DND-41 (cell line): ENCODE data around the gene LRP1.

Experiments used
- ATAC-seq: fragments of 200-7000 bp; cut with Tn5 transposase; 3 replicates; pipeline ENCODE4 v1.9.1; 2021; ENCODE audit warnings: low read depth; ENCODE audit not compliant: insufficient read depth
- DNase-seq: peaks from one replicate; pipeline ENCODE4 v3.0.0-alpha.2; 2020
- H2AFZ ChIP-seq: 2 replicates; pipeline ENCODE4 v1.6.0; 2012; ENCODE audit warnings: low read depth, low read length
- H3K27ac ChIP-seq: 2 replicates; pipeline ENCODE4 v1.5.1; 2012; ENCODE audit warnings: low read length, inconsistent platforms
- H3K27me3 ChIP-seq: fragments of 200-600 bp; sonication (generic); 2 replicates; pipeline ENCODE4 v1.6.0; 2012; ENCODE audit warnings: low read length, mild to moderate bottlenecking, inconsistent platforms; ENCODE audit not compliant: insufficient read depth, poor library complexity
- H3K36me3 ChIP-seq: 2 replicates; pipeline ENCODE4 v1.5.1; 2012; ENCODE audit warnings: low read length, inconsistent platforms; ENCODE audit not compliant: insufficient read depth
- H3K4me1 ChIP-seq: 2 replicates; pipeline ENCODE4 v1.5.1; 2012; ENCODE audit warnings: mild to moderate bottlenecking, low read length; ENCODE audit not compliant: insufficient read depth
- H3K4me2 ChIP-seq: 2 replicates; pipeline ENCODE4 v1.6.0; 2012; ENCODE audit warnings: mild to moderate bottlenecking, moderate library complexity, low read length, inconsistent platforms; ENCODE audit not compliant: insufficient read depth
- H3K4me3 ChIP-seq, 2 experiments: fragments of 200-600 bp in 1 of 2; shearing (Covaris generic) in 1 of 2; 2 replicates each; pipeline ENCODE4 v1.5.1; 2012 to 2016; ENCODE audit warnings: inconsistent platforms in 2 of 2, low read length in 2 of 2, mild to moderate bottlenecking in 2 of 2, low read depth in 1 of 2, moderate library complexity in 1 of 2
- H3K79me2 ChIP-seq: 2 replicates; pipeline ENCODE4 v1.6.0; 2012; ENCODE audit warnings: low read length, inconsistent platforms; ENCODE audit not compliant: insufficient read depth
- H3K9ac ChIP-seq: 2 replicates; pipeline ENCODE4 v1.6.0; 2012; ENCODE audit warnings: low read depth, mild to moderate bottlenecking, inconsistent platforms, low read length, moderate library complexity
- H3K9me3 ChIP-seq: 2 replicates; pipeline ENCODE4 v1.5.1; 2012; ENCODE audit warnings: low read length, moderate library complexity, mild to moderate bottlenecking, inconsistent platforms; ENCODE audit not compliant: insufficient read depth, severe bottlenecking
- H4K20me1 ChIP-seq: 2 replicates; pipeline ENCODE4 v1.6.0; 2012; ENCODE audit warnings: low read length; ENCODE audit not compliant: insufficient read depth
- CTCF ChIP-seq: IDR thresholded peaks from 2 replicates; pipeline ENCODE4 v1.5.1; 2012; ENCODE audit warnings: borderline replicate concordance, low read length, moderate library complexity, mild to moderate bottlenecking; ENCODE audit not compliant: poor library complexity, severe bottlenecking; ENCODE audit errors: extremely low read depth
- EZH2 ChIP-seq: IDR thresholded peaks from 3 replicates; pipeline ENCODE4 v1.6.1; 2012; ENCODE audit warnings: borderline replicate concordance, low read depth, mild to moderate bottlenecking, moderate library complexity, low read length, inconsistent platforms; ENCODE audit not compliant: severe bottlenecking

Gene LRP1

DNA sequence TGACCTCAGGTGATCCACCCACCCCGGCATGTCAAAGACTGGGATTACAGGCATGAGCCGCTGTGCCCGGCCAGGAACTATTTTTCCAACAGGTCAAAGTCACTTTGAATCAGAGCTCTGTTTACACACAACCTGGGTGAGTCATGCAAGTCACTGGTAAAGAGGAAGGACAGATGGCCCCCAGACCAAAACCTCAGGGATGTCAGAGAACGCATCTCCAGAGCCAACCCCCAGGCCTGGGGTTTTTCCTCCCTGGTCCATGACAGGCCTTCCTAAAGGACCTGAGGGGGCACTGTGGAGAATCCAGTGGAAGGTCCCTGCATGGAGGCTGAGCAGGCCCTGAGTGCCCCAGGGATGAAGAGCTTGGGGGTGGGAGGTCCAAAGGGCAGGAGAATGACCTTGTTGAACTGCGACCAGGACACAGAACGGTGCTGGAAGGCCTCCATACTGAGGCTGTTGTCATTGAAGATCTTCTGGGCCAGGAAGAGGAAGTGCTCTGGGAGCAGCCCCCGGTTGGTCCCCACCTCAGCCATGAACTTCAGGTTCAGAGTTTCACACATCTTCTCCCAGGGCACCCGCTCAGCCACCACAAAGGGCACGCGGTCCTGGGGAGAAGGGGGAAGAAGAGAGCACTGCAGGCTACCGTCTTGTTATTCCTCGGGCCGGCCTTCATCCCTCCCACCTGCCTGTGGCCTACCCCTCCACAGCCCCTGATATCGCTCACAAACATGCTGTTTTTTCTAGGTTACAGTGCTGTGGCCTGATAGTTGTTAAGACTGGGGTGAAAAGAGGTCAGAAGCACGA lies 26.2 kb upstream of the LRP1 start:
- H3K4me1 ChIP-seq: no peaks in the 10 kb centered on the region
- H3K27me3 ChIP-seq: no peaks in the 10 kb centered on the region
- TF ChIP-seq EZH2: no peak
- TF ChIP-seq CTCF: no peak
- H3K9ac ChIP-seq: no peak overlapping the region
- peaks cover 59% of the 10 kb centered on the region for H3K36me3 ChIP-seq
- H3K79me2 ChIP-seq: no peaks in the 10 kb centered on the region
- H3K9me3 ChIP-seq: no peaks in the 10 kb centered on the region
- ATAC-seq (peak; percentile 23; the same call in 1 of the 3 replicates), DNase-seq (no peak)
- H3K27ac ChIP-seq: no peak overlapping the region
- no peak overlapping the region for H3K4me2 ChIP-seq
- H2AFZ ChIP-seq: no peak overlapping the region
- no peaks in the 10 kb centered on the region for H4K20me1 ChIP-seq
- H3K4me3 ChIP-seq: no peak overlapping the region

- Histone ChIP-seq H2AFZ (no peak overlapping the region), H3K9ac (no peak overlapping the region), H3K27me3 (no peaks in the 10 kb centered on the region), H3K27ac (no peak overlapping the region), H3K4me1 (no peaks in the 10 kb centered on the region), H3K4me2 (no peak overlapping the region), H3K9me3 (no peaks in the 10 kb centered on the region), H3K4me3 (no peak overlapping the region), H3K79me2 (no peaks in the 10 kb centered on the region), H3K36me3 (peaks cover 51% of the 10 kb centered on the region), H4K20me1 (peaks cover 4% of the 10 kb centered on the region; the same call in 1 of the 2 replicates)
- no peak for TF ChIP-seq EZH2
- TF ChIP-seq CTCF: no peak
- ATAC-seq (no peak), DNase-seq (no peak)
Measured at GRCh38 chr12:57103856-57104255, 24.4 kb upstream of the LRP1 start.

GRCh38 chr12:57104292-57104910 lies 23.9 kb upstream of the LRP1 start:
- Histone ChIP-seq H2AFZ (no peak overlapping the region), H3K4me1 (peaks cover 2% of the 10 kb centered on the region), H3K4me2 (no peak overlapping the region), H3K36me3 (peaks cover 45% of the 10 kb centered on the region), H3K27me3 (no peaks in the 10 kb centered on the region), H3K79me2 (0 out of 2 replicates have a peak, but pooled peaks cover 2% of the 10 kb centered on the region), H3K27ac (no peak overlapping the region), H4K20me1 (peaks cover 4% of the 10 kb centered on the region; the same call in 1 of the 2 replicates), H3K9ac (no peak overlapping the region), H3K4me3 (no peak overlapping the region), H3K9me3 (no peaks in the 10 kb centered on the region)
- ATAC-seq (no peak), DNase-seq (no peak)
- TF ChIP-seq CTCF (no peak), EZH2 (no peak)
